Stimulated activated CD4-positive, alpha-beta T cell treated with anti-CD3 and anti-CD28 coated beads, Interleukin-1b, Interleukin-23, amount 100 ng/mL, for 4 hours (primary cell): Measurements from ENCODE around the gene GIPC3.
"Not testable (repeated sequence)": the region's sequence is repeated elsewhere in the genome, so short reads cannot be mapped to it uniquely, and the experiment has no call there.

Source experiments
- DNase-seq, 2 donors: peaks; one replicate each; pipeline ENCODE4 v3.0.0-alpha.2; 2020; ENCODE audit warnings: low read depth in 2 of 2

Gene GIPC3

DNA sequence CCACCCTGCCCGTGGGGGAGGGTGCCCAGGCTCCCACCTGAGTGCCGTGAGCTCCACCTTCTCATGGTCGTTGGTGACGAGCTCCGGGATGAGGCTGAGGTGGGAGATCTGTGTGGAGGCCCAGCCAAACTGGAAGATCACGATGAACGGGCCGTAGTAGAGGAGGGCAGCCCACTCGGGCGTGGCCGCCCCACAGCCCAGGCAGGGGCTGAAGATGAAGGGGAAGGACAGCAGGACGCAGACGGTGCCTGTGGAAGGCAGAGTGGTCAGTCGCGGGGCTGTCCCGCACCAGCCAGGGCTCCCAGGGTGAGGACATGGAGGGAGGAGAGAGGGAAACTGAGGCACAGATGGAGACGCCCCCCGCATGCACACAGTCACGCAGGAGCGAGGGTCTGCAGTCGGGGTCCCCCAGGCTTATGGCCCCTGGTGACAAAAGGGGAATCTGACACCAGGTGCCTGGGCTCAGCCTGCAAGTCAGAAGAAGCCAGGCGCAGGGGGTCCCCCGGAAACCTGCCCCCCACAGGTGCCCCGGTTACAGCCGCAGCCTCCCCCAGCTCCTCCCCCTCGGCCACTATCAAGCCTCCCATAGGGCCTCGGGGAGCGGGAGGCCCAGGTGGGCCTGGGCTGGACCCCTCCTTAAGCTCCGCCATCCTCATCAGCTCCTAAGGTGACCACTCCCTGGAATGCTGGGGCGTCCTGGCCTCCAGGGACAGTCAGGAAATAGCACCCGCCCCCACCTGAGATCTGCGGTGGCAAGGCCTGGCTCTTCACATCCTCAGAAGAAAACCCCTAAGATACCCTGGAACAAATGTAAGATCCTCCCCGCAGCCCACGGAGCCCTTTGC, 34.1 kb upstream of the GIPC3 start:
- DNase-seq = no peak

GRCh38 chr19:3551792-3552095, 33.5 kb upstream of the GIPC3 start:
- DNase-seq = no peak

DNA sequence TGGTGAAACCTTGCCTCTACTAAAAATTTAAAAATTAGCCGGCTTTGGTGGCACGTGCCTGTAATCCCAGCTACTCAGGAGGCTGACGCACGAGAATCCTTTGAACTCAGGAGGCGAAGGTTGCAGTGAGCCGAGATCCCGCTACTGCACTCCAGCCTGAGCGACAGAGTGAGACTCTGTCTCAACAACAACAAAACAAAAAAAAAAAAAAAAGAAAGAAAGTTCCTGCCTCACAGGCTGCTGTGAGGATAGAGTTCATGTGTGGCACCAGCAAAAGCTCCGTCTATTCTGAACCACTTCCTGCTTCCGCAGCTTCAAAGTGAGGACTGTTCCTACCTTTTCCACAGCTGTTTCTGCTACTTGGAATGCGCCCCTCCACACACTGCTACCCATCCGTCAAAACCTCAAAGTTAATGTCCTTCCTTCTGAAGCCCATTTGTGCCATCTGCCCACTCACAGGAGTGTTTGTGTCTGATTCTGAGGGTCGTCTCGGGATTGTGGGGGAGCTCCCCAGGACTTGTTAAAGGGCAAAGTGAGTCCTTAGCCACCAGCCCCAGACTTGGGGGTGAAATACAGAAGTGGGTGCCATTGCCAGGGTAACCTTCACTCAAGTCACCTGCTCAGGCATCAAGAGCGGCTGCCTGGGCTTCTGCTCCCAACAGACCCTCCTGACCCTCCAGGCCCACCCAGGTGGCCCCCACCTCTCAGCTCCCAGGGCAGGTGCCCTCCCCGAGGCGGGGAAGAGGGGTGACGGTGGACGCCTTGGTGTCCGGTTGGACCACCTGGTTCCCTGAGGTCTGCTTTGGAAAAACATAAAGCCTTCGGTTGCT, 30.8 kb upstream of the GIPC3 start:
- DNase-seq = no peak

GRCh38 chr19:3555653-3556422, 29.4 kb upstream of the GIPC3 start:
- no peak for DNase-seq

DNA sequence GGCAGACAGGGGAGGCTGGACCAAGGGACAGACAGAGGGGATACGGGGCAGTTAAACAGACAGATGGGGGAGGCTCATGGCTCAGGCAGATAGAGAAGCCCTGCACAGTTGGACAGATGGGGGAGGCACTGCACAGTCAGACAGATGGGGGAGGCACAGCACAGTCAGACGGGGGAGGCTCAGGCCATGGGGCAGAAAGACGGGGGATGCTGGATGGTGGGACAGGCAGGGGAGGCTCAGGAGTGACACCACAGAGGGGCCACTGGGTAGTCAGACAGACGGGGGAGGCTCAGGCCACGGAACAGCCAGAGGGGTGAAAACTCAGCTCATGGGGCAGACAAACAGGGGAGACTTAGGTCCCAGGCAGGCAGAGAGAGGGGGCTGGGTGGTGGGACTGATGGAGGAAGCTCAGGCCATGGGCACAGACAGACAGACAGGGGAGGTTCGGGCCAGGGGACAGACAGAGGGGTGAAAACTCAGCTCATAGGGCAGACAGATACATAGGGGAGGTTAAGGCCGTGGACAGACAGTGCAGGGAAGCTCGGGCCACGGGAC, 28.8 kb upstream of the GIPC3 start:
- no peak for DNase-seq

- DNase-seq = peak; percentile 59 to 64
These were observed 28.3 kb upstream of the GIPC3 start for GRCh38 chr19:3556978-3557460.

- peak; percentile 92 to 96 for DNase-seq
These were observed 27.6 kb upstream of the GIPC3 start, which contains the start of gene MFSD12 for GRCh38 chr19:3557461-3558248. Gene MFSD12, minus strand, starts transcription at chr19:3557586. Its CDS starts 183 bp downstream, at chr19:3557403.

GRCh38 chr19:3563709-3564524, 21.4 kb upstream of the GIPC3 start:
- DNase-seq = no peak

DNA sequence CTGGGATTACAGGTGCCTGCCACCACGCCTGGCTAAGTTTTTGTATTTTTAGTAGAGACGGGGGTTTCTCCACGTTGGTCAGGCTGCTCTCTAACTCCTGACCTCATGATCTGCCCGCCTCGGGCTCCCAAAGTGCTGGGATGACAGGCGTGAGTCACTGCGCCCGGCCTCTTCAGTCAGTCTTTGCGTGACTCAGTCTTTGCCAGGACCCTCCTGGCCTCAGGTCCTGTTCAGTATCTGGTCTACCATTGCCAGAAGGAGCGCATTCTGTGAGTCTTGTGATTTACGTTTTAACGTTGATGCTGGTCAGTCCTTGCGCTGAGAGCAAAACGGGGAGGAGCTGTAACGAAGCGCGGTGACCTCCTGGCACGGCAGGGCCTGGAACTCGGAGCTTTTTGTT, 20.1 kb upstream of the GIPC3 start:
- DNase-seq = no peak

- not testable (repeated sequence) for DNase-seq
These were observed 15.2 kb upstream of the GIPC3 start for GRCh38 chr19:3570042-3570441.

DNA sequence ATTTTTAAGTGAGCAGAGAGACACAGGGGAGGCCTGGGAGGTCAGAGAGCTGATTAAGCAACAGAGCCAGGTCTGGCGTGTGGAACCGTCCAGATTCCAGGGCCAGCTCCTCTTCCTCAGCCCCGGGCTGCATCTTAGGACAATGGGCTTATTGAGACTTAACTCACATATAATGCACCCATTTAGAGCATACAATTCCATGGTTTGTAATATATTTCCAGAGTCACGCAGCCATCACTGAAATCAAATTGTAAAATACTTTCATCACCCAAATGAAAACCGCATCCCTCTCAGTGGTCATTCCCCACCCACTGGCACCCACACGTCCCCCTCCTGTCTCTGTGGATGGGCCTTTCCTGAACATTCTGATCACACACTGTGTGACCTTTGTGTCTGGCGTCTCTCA, 14.7 kb upstream of the GIPC3 start:
- no peak for DNase-seq

- DNase-seq = peak; percentile 97 to 98
These were observed 13.0 kb upstream of the GIPC3 start for GRCh38 chr19:3572132-3572854.

DNA sequence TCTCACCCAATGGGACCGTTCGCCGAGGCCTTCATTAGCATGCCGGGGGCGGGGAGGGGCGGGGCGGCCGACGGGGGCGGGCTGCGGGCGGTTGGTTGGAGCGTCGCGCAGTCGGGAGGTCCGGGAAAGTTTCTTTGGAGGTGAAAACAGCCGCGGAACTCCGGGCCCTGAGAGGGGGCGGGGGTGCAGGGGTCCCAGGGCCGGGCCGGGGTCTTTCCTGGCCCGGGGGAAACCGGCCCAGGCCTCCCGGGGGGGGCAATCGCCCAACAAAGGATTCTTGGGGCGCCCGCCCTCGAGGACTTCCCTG, 12.5 kb upstream of the GIPC3 start, which contains the start of gene HMG20B:
TSS of gene HMG20B (plus strand) at position 90 of the 307 bp plus-strand sequence. CDS start 366 bp downstream, outside the sequence.
- no peak for DNase-seq

DNA sequence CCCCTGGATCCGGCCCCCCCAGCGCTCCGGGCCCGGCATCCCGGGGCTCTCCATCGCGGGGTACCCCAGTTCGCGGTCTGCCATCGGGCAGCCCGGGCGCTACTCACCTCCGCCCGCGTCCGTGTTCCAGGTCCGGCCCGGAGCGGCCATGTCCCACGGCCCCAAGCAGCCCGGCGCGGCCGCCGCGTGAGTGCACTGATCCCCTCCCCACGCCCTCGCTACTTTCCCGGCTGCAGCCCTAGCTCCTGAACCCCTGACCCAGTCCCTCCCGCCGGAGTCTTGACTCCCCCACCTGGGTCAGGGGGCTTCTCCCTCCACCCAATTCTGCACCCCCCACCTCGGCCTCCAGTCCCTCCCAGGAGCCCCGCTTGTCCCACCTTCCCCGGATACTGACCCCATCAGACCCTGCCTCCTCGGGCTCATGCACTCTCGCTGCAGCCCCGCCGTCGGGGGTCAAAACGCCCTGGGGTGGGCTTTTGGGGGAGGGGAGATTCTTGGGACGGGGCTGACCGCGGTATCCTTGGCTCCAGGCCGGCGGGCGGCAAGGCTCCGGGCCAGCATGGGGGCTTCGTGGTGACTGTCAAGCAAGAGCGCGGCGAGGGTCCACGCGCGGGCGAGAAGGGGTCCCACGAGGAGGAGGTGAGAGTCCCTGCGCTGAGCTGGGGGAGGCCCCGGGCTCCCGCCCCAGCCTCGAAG, 12.0 kb upstream of the GIPC3 start:
- no peak for DNase-seq

- peak; percentile 56 to 72 for DNase-seq
These were observed 11.2 kb upstream of the GIPC3 start for GRCh38 chr19:3573858-3574637.

GRCh38 chr19:3575260-3575741, 10.0 kb upstream of the GIPC3 start:
- DNase-seq = no peak

DNA sequence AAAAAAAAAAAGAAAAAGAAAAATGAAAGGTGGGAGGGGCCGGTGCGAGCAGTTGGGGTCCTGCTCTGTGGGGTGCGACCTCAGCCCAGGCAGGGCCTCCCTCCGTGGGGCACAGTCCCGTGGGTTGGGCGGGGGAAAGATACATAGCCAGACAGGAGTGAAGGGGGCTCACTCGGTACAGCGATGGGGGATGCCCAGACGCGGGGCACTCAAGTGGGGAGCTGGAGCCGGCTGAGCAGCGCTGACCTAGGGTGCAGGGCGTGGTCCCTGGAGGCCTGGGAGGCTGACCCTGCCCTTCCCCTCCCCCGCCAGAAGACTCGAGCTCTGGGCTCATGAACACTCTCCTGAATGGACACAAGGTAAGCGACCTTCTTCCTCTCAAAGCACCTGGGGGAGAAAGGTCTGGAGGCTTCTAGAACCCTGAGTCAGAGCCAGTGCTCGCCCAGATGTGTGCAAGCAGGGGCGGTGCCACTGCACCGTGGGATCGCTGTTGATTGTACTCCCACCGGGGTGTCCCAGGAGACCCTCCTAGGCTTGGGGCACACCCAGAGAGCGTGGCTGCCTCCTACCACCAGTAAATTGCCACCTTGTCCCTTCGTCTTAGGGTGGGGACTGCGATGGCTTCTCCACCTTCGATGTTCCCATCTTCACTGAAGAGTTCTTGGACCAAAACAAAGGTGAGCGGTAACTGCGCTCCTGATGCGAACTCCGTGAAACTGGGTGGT, 9.2 kb upstream of the GIPC3 start:
- no peak for DNase-seq
